ENCODE measurements around the gene COL1A1.

The COL1A1 gene

GRCh38 chr17:50139950-50140885 lies 61.2 kb downstream of the COL1A1 start:
- peak; percentile 88 for TF ChIP-seq CTCF (conservative IDR thresholded peaks at IDR 0.05; ENCODE audit: control insufficient read depth, insufficient read depth, low read depth, low read length)
- DNase-seq (ENCODE audit: low read depth): peak; percentile 83
- no peak overlapping the region for H3K4me3 ChIP-seq (ENCODE audit: control insufficient read depth, low read depth, low read length)

- H3K4me3 ChIP-seq (ENCODE audit: control insufficient read depth, low read depth, low read length): no peak overlapping the region
- TF ChIP-seq CTCF (conservative IDR thresholded peaks at IDR 0.05; ENCODE audit: control insufficient read depth, insufficient read depth, low read depth, low read length): no peak
- no peak for DNase-seq (ENCODE audit: low read depth)
Observed at GRCh38 chr17:50139185-50139783, 62.1 kb downstream of the COL1A1 start.

- no peak for TF ChIP-seq CTCF (conservative IDR thresholded peaks at IDR 0.05; ENCODE audit: control insufficient read depth, insufficient read depth, low read depth, low read length)
- no peak for DNase-seq (ENCODE audit: low read depth)
- H3K4me3 ChIP-seq (ENCODE audit: control insufficient read depth, low read depth, low read length): no peak overlapping the region
Observed at GRCh38 chr17:50137042-50137441, 64.4 kb downstream of the COL1A1 start.

- TF ChIP-seq CTCF (conservative IDR thresholded peaks at IDR 0.05; ENCODE audit: control insufficient read depth, insufficient read depth, low read depth, low read length): no peak
- DNase-seq (ENCODE audit: low read depth): no peak
- H3K4me3 ChIP-seq (ENCODE audit: control insufficient read depth, low read depth, low read length): no peak overlapping the region
Observed at GRCh38 chr17:50136096-50136687, 65.2 kb downstream of the COL1A1 start.

GRCh38 chr17:50135316-50136095 lies 65.9 kb downstream of the COL1A1 start:
- no peak for TF ChIP-seq CTCF (conservative IDR thresholded peaks at IDR 0.05; ENCODE audit: control insufficient read depth, insufficient read depth, low read depth, low read length)
- DNase-seq (ENCODE audit: low read depth): no peak
- H3K4me3 ChIP-seq (ENCODE audit: control insufficient read depth, low read depth, low read length): no peak overlapping the region
